ENCODE data around the gene PPP6R1. TPM values are rescaled to one million over a fixed set of nuclear protein-coding genes. Genes with fewer than 3 reads are reported as not detected.

Gene PPP6R1
- total and polyA plus RNA-seq, 2 of the 13 experiments (the other 11 are each of a cell fraction or from before 2014, with no cell fraction given) = 25.8 to 54.0 TPM

DNA sequence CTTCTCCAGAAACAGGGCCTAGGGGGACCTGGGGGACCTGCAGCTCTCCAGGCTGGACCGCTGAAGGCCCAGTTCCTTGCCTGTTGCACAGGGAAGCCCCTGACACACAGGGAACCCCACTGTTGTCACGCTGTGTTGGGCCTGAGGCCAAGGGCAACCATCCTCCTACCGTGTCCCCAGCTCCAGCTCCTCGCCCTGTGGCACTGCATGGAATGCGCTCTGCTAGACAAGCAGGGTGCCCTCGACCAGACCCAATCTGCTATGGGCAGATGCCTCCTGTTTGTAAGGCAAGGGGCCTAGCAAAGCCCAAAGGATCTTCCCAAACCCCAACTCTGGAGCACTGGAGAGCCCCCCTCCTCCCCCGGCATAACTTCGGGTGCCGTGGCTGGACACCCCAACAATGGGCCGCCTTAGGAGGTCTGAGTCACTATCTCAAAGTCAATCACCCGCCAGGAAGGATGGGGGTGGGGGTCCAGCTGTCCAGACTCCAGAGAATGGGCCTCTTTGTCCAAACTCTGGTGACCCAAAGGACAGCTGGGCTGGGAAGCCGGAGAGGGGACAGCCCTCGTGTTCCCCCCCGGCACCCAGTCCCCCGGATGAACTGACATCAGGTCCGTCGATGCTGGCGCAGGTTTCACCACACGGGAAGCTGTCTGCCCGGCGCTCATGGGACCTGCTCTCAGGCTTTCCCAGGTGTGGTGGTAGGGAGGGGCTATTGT is 28.7 kb upstream of the PPP6R1 start:
- FAIRE-seq (no peak), DNase-seq (ENCODE audit: low spot score) (no peak), ATAC-seq (peak; percentile 24)
- no peaks in the 10 kb centered on the region for H4K20me1 ChIP-seq (ENCODE audit: insufficient read depth, low read length)
- peaks cover 25% of the 10 kb centered on the region for H3K4me1 ChIP-seq (ENCODE audit: insufficient read depth, low read length)
- no peaks in the 10 kb centered on the region for H3K9me3 ChIP-seq (ENCODE audit: low read length)
- H3K27me3 ChIP-seq (ENCODE audit: control insufficient read depth in 1 of 2, insufficient read depth in 2 of 2, low read length in 2 of 2) = peaks cover 0 to 29% of the 10 kb centered on the region in 2 experiments
- H3K79me2 ChIP-seq (ENCODE audit: insufficient read depth, low read length) = no peaks in the 10 kb centered on the region
- TF ChIP-seq, protein P1, sequence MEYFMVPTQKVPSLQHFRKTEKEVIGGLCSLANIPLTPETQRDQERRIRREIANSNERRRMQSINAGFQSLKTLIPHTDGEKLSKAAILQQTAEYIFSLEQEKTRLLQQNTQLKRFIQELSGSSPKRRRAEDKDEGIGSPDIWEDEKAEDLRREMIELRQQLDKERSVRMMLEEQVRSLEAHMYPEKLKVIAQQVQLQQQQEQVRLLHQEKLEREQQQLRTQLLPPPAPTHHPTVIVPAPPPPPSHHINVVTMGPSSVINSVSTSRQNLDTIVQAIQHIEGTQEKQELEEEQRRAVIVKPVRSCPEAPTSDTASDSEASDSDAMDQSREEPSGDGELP (IDR thresholded peaks at IDR 0.05; ENCODE audit: borderline replicate concordance, low read depth) = peak; percentile 15; the same call in 1 of the 2 replicates
- TF ChIP-seq, protein P2, sequence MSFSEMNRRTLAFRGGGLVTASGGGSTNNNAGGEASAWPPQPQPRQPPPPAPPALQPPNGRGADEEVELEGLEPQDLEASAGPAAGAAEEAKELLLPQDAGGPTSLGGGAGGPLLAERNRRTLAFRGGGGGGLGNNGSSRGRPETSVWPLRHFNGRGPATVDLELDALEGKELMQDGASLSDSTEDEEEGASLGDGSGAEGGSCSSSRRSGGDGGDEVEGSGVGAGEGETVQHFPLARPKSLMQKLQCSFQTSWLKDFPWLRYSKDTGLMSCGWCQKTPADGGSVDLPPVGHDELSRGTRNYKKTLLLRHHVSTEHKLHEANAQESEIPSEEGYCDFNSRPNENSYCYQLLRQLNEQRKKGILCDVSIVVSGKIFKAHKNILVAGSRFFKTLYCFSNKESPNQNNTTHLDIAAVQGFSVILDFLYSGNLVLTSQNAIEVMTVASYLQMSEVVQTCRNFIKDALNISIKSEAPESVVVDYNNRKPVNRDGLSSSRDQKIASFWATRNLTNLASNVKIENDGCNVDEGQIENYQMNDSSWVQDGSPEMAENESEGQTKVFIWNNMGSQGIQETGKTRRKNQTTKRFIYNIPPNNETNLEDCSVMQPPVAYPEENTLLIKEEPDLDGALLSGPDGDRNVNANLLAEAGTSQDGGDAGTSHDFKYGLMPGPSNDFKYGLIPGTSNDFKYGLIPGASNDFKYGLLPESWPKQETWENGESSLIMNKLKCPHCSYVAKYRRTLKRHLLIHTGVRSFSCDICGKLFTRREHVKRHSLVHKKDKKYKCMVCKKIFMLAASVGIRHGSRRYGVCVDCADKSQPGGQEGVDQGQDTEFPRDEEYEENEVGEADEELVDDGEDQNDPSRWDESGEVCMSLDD (CRISPR knock-in tag; IDR thresholded peaks at IDR 0.05; ENCODE audit: borderline replicate concordance) = peak; percentile 42; the same call in 1 of the 2 replicates
- TF ChIP-seq ZBTB8A (CRISPR knock-in tag; IDR thresholded peaks at IDR 0.05; ENCODE audit: borderline replicate concordance, low read depth) = no peak
- in situ Hi-C loops (cut with HindIII; ENCODE audit: extremely low pct_ligation_motif_present, low pct_unique_long_range_greater_than_20kb) (no loop called here), intact Hi-C loops (cut with micrococcal nuclease; ENCODE audit: unreplicated experiment) (no loop called here)
- no peaks in the 10 kb centered on the region for H3K36me3 ChIP-seq (replicated peaks in 1 of 2; ENCODE audit: control insufficient read depth in 1 of 2, insufficient read depth in 2 of 2, low read length in 2 of 2)
- H3K27ac ChIP-seq (ENCODE audit: extremely low read length, insufficient read depth, low read length) = no peak overlapping the region
- no peak overlapping the region for H2AFZ ChIP-seq (ENCODE audit: low read length)
- no peak overlapping the region for H3K4me2 ChIP-seq (ENCODE audit: low read depth, low read length)
- ChIA-PET CTCF (ENCODE audit: low intra/inter-chr PET ratio, low total read pairs) (no interaction called here), POLR2A (interaction anchor here (0.8 to 0.9 kb wide), 2 partner anchors 14 to 28 kb away, joined by 3 to 4 read pairs; partner anchors contain the start of gene PPP6R1)
- WGBS (ENCODE audit: low lambda C conversion rate) = 34% methylated on average over 3 of the region's 21 CpGs
- no TSS peak for BruUV-seq (replicated peaks)
- H3K4me3 ChIP-seq (replicated peaks in 1 of 3; ENCODE audit: insufficient read depth in 1 of 3, low read depth in 2 of 3, low read length in 3 of 3) = no peak overlapping the region
- no peak overlapping the region for H3K9ac ChIP-seq (ENCODE audit: insufficient read depth, low read depth, low read length)
